ENCODE data around the gene MYRFL.

DNA sequence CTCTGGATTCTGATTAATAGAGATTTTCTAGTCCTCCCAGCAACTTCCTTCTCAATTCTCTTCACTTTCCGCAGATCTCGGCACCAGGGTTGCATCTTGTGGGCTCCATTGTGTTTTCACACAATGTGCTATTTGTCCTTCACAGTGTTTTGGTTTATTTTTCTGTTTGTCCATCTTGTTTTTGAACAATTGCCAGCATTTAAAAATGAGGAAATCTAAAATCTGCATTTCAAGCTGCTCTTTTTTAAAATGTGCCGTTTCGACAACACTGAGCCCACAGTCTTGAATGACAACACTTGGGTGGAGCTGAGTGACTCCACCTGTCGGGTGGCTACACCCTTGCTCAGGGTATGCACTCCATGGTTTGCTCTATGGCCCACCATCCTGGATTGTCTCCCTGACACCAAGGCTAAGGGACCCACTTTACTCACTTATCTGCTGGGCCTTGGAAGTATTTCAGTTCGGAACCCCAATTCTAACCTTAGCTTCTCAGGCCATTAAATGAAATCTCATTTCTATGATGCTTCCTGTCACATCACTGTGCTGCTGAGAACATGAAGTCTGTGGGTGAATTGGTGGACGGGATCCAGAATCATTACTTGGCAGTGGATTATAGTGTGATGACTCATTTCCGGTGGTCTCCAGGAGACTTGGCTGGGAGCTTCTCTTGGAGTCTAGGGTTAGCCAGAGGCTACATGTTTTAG lies 3.4 kb upstream of the MYRFL start:
- TF ChIP-seq, protein P1, sequence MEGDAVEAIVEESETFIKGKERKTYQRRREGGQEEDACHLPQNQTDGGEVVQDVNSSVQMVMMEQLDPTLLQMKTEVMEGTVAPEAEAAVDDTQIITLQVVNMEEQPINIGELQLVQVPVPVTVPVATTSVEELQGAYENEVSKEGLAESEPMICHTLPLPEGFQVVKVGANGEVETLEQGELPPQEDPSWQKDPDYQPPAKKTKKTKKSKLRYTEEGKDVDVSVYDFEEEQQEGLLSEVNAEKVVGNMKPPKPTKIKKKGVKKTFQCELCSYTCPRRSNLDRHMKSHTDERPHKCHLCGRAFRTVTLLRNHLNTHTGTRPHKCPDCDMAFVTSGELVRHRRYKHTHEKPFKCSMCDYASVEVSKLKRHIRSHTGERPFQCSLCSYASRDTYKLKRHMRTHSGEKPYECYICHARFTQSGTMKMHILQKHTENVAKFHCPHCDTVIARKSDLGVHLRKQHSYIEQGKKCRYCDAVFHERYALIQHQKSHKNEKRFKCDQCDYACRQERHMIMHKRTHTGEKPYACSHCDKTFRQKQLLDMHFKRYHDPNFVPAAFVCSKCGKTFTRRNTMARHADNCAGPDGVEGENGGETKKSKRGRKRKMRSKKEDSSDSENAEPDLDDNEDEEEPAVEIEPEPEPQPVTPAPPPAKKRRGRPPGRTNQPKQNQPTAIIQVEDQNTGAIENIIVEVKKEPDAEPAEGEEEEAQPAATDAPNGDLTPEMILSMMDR (IDR thresholded peaks at IDR 0.05; ENCODE audit: low read depth, low read length) = no peak
- no peak for TF ChIP-seq EZH2phosphoT487 (IDR thresholded peaks at IDR 0.05; ENCODE audit: low read depth)

Measured in OCI-LY3 (cell line).